ENCODE measurements around the gene AP3B1.

DNA sequence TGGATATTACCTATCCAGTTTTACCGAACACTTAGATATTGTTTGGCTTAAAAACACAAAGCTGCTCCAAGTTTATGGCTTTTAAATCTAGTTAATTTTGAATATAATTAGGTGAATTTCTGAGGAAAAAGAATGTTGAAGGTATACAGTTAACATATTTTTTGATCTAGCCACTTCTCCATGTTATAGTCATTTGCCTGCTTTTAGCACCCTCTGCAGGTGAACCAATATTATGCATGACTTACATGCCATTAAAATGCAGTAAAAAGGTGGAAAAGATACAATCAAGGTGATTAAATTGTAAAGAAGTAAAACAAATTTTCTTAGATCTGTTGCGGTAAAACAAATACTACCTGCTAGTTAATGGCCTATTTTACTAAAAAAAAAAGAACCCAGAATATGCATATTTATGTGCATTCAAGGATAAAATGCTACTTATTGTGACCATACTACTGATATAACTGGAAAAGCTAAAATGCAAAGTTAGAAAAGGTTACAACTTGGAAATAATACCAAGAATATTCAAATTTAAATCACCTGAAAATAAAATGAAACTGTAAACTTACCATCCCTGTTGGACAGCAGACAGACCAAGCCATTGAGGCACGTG, 132.1 kb downstream of the AP3B1 start:
- TF ChIP-seq CTCF (IDR thresholded peaks at IDR 0.05) (peak in 2 of 3 experiments; percentile 19 to 20), POLR2A (IDR thresholded peaks at IDR 0.05) (no peak)

Measured in testis (tissue), 2 donors.